ENCODE data around the gene BABAM2. TPM values are rescaled to one million over a fixed set of nuclear protein-coding genes. Genes with fewer than 3 reads are reported as not detected.
"Not testable (repeated sequence)": the region's sequence is repeated elsewhere in the genome, so short reads cannot be mapped to it uniquely, and the experiment has no call there.

Gene BABAM2
- total RNA-seq, 1 experiment from 2014 or later, result 27.1 TPM

DNA sequence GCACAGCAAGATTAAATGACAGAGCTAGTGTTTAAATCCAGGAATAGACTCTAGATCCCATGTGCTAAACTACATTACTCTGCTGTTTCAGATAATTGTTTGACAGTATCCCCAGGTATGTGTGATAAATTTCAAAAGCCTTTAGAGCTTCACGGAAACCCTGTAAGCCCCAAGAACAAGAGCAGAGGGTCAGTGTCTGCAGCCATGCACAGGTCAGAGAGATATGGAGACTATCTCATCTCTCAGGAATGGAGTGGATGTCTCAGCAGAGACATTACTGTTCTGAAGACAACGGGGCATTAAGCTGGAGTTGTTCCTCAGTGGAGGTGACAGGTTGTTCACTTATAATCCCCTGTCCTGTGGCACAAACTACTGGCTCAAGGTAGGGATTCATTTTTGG lies 363.0 kb downstream of the BABAM2 start:
- Histone ChIP-seq H3K23ac (ENCODE audit: insufficient read length, low read depth, low read length) (no peak overlapping the region), H2BK15ac (ENCODE audit: low read depth, low read length) (no peak overlapping the region), H2BK120ac (ENCODE audit: low read depth, low read length, poor library complexity, severe bottlenecking) (no peak overlapping the region), H2BK12ac (ENCODE audit: insufficient read length, low read depth, low read length) (no peak overlapping the region), H3T11ph (ENCODE audit: low read length) (no peak overlapping the region), H4K5ac (ENCODE audit: insufficient read length, low read depth, low read length) (no peak overlapping the region), H2BK20ac (ENCODE audit: low read depth, low read length, poor library complexity, severe bottlenecking) (no peak overlapping the region), H3K9me3 (ENCODE audit: control insufficient read depth, low read depth, low read length) (no peaks in the 10 kb centered on the region), H3K79me1 (ENCODE audit: insufficient read depth, low read depth, low read length, poor library complexity, severe bottlenecking) (no peaks in the 10 kb centered on the region), H4K91ac (ENCODE audit: insufficient read length, low read depth, low read length) (no peak overlapping the region), H3K27me3 (ENCODE audit: insufficient read depth, low read length) (no peaks in the 10 kb centered on the region), H3K18ac (ENCODE audit: insufficient read length, low read depth, low read length) (no peak overlapping the region), H3K4me2 (ENCODE audit: insufficient read depth, insufficient read length, low read length) (no peak overlapping the region), H3K56ac (ENCODE audit: insufficient read length, low read depth, low read length) (no peak overlapping the region), H3K27ac (ENCODE audit: insufficient read length, low read depth, low read length) (no peak overlapping the region), H4K8ac (replicated peaks; ENCODE audit: insufficient read length, low read depth, low read length) (no peak overlapping the region), H3K4ac (ENCODE audit: low read depth, low read length) (no peak overlapping the region), H3K23me2 (ENCODE audit: insufficient read length, low read depth, low read length, poor library complexity, severe bottlenecking) (no peaks in the 10 kb centered on the region), H3K4me1 (ENCODE audit: insufficient read depth, low read length) (no peaks in the 10 kb centered on the region), H2AFZ (ENCODE audit: low read length) (no peak overlapping the region), H4K20me1 (ENCODE audit: control insufficient read depth, insufficient read depth, insufficient read length) (no peaks in the 10 kb centered on the region), H2BK5ac (ENCODE audit: insufficient read length, low read length) (no peak overlapping the region), H3K79me2 (ENCODE audit: insufficient read depth, low read length) (no peaks in the 10 kb centered on the region), H2AK5ac (ENCODE audit: insufficient read length, low read length) (no peak overlapping the region), H3K14ac (ENCODE audit: insufficient read depth, low read length) (no peak overlapping the region), H3K9ac (ENCODE audit: extremely low read depth, insufficient read length, low read length) (no peak overlapping the region)
- no peaks in the 10 kb centered on the region for H3K27me3 Mint-ChIP-seq (ENCODE audit: low read depth)
- H3K4me3 Mint-ChIP-seq, result no peak overlapping the region
- no peaks in the 10 kb centered on the region for H3K4me1 Mint-ChIP-seq
- no peak overlapping the region for H3K27ac Mint-ChIP-seq
- no peaks in the 10 kb centered on the region for H3K9me3 Mint-ChIP-seq
- WGBS (ENCODE audit: extremely low coverage, insufficient read length, low lambda C conversion rate), result no CpG with 5 or more reads among the region's 2 CpGs
- DNase-seq, result no peak
- H3K36me3 Mint-ChIP-seq (ENCODE audit: insufficient read depth in 1 of 3, low read depth in 3 of 3), result no peaks in the 10 kb centered on the region
- TF ChIP-seq, protein P1, sequence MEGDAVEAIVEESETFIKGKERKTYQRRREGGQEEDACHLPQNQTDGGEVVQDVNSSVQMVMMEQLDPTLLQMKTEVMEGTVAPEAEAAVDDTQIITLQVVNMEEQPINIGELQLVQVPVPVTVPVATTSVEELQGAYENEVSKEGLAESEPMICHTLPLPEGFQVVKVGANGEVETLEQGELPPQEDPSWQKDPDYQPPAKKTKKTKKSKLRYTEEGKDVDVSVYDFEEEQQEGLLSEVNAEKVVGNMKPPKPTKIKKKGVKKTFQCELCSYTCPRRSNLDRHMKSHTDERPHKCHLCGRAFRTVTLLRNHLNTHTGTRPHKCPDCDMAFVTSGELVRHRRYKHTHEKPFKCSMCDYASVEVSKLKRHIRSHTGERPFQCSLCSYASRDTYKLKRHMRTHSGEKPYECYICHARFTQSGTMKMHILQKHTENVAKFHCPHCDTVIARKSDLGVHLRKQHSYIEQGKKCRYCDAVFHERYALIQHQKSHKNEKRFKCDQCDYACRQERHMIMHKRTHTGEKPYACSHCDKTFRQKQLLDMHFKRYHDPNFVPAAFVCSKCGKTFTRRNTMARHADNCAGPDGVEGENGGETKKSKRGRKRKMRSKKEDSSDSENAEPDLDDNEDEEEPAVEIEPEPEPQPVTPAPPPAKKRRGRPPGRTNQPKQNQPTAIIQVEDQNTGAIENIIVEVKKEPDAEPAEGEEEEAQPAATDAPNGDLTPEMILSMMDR (conservative IDR thresholded peaks at IDR 0.05), result no peak

DNA sequence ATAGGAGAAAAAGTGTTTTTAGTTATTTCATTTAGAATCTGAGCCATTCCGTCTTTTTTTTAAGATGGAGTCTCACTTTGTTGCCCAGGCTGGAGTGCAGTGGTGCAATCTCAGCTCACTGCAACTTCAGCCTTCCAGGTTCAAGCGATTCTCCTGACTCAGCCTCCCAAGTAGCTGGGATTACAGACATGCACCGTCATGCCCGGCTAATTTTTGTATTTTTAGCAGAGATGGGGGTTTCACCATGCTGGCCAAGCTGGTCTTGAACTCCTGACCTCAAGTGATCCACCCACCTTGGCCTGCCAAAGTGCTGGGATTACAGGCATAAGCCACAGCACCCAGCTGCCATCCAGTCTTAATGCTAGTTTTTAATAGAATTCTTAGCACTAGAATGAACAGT lies 364.7 kb downstream of the BABAM2 start:
- not testable (repeated sequence) for H3K36me3 Mint-ChIP-seq (ENCODE audit: insufficient read depth in 1 of 3, low read depth in 3 of 3); H3K27me3 Mint-ChIP-seq (ENCODE audit: low read depth); H3K4me2 ChIP-seq (ENCODE audit: insufficient read depth, insufficient read length, low read length); H3T11ph ChIP-seq (ENCODE audit: low read length); H3K23ac ChIP-seq (ENCODE audit: insufficient read length, low read depth, low read length); H3K23me2 ChIP-seq (ENCODE audit: insufficient read length, low read depth, low read length, poor library complexity, severe bottlenecking); H3K4me1 Mint-ChIP-seq; H3K27ac Mint-ChIP-seq; H3K79me1 ChIP-seq (ENCODE audit: insufficient read depth, low read depth, low read length, poor library complexity, severe bottlenecking); H3K14ac ChIP-seq (ENCODE audit: insufficient read depth, low read length); H4K8ac ChIP-seq (replicated peaks; ENCODE audit: insufficient read length, low read depth, low read length); H4K91ac ChIP-seq (ENCODE audit: insufficient read length, low read depth, low read length); H3K18ac ChIP-seq (ENCODE audit: insufficient read length, low read depth, low read length); H3K27me3 ChIP-seq (ENCODE audit: insufficient read depth, low read length); H2BK15ac ChIP-seq (ENCODE audit: low read depth, low read length); H3K9me3 Mint-ChIP-seq; H2BK20ac ChIP-seq (ENCODE audit: low read depth, low read length, poor library complexity, severe bottlenecking); H2BK5ac ChIP-seq (ENCODE audit: insufficient read length, low read length); H4K5ac ChIP-seq (ENCODE audit: insufficient read length, low read depth, low read length); H3K4ac ChIP-seq (ENCODE audit: low read depth, low read length); H2BK12ac ChIP-seq (ENCODE audit: insufficient read length, low read depth, low read length); H3K27ac ChIP-seq (ENCODE audit: insufficient read length, low read depth, low read length); H2BK120ac ChIP-seq (ENCODE audit: low read depth, low read length, poor library complexity, severe bottlenecking); H3K79me2 ChIP-seq (ENCODE audit: insufficient read depth, low read length); H3K4me1 ChIP-seq (ENCODE audit: insufficient read depth, low read length); H4K20me1 ChIP-seq (ENCODE audit: control insufficient read depth, insufficient read depth, insufficient read length); H3K4me3 Mint-ChIP-seq; H3K56ac ChIP-seq (ENCODE audit: insufficient read length, low read depth, low read length); H2AK5ac ChIP-seq (ENCODE audit: insufficient read length, low read length); DNase-seq; H2AFZ ChIP-seq (ENCODE audit: low read length); H3K9ac ChIP-seq (ENCODE audit: extremely low read depth, insufficient read length, low read length); H3K9me3 ChIP-seq (ENCODE audit: control insufficient read depth, low read depth, low read length)
- no CpG with 5 or more reads among the region's 4 CpGs for whole genome bisulfite sequencing (ENCODE audit: extremely low coverage, insufficient read length, low lambda C conversion rate)

Measured in H9 (cell line).